SU-DHL-6 (cell line): ENCODE data around the gene ZMIZ1.

ENCODE experiments used
- H2AFZ ChIP-seq: fragments of 200-600 bp; sonication (generic); 2 replicates; pipeline ENCODE4 v1.6.1; 2014; ENCODE audit warnings: low read depth, mild to moderate bottlenecking, moderate library complexity, mixed read lengths, antibody characterized with exemption, low read length; ENCODE audit not compliant: severe bottlenecking
- H3F3A ChIP-seq: fragments of 200-600 bp; shearing (Covaris generic); 2 replicates; pipeline ENCODE4 v1.6.0; 2016; ENCODE audit warnings: antibody characterized with exemption, mild to moderate bottlenecking; ENCODE audit not compliant: insufficient read depth
- H3K27ac ChIP-seq: fragments of 200-600 bp; sonication (generic); 2 replicates; pipeline ENCODE4 v1.5.1; 2016; ENCODE audit warnings: low read depth, mild to moderate bottlenecking, low read length, moderate library complexity, mixed read lengths
- H3K27me3 ChIP-seq: fragments of 200-600 bp; sonication (generic), shearing (Covaris generic); 2 replicates; pipeline ENCODE4 v1.6.0; 2014; ENCODE audit warnings: mild to moderate bottlenecking, low read length
- H3K36me3 ChIP-seq: fragments of 200-600 bp; sonication (generic); 2 replicates; pipeline ENCODE4 v1.6.1; 2014; ENCODE audit warnings: mild to moderate bottlenecking, low read length, mixed read lengths
- H3K4me2 ChIP-seq: fragments of 300-600, 200-600 bp; shearing (Covaris generic), sonication (generic); 2 replicates; pipeline ENCODE4 v1.6.0; 2014; ENCODE audit warnings: low read length, low read depth, mild to moderate bottlenecking; ENCODE audit not compliant: poor library complexity, severe bottlenecking
- H3K4me3 ChIP-seq: fragments of 200-600 bp; sonication (generic); 2 replicates; pipeline ENCODE4 v1.5.1; 2014; ENCODE audit warnings: antibody characterized with exemption, low read length, mild to moderate bottlenecking, mixed read lengths; ENCODE audit not compliant: insufficient read depth, poor library complexity, severe bottlenecking
- H3K79me2 ChIP-seq: fragments of 200-600 bp; sonication (generic); 2 replicates; pipeline ENCODE4 v1.6.1; 2014; ENCODE audit warnings: mild to moderate bottlenecking, low read length, moderate library complexity; ENCODE audit not compliant: insufficient read depth
- H3K9ac ChIP-seq: fragments of 200-600 bp; sonication (generic); 2 replicates; pipeline ENCODE4 v1.7.0; 2014; ENCODE audit warnings: mild to moderate bottlenecking, low read length
- H3K9me2 ChIP-seq: fragments of 200-600 bp; sonication (generic); replicated peaks from 2 replicates; pipeline ENCODE4 v1.6.1; 2014; ENCODE audit warnings: low read length; ENCODE audit not compliant: insufficient read depth
- H3K9me3 ChIP-seq: fragments of 200-600 bp; sonication (generic); 2 replicates; pipeline ENCODE4 v1.6.1; 2014; ENCODE audit warnings: low read length, mixed read lengths; ENCODE audit not compliant: insufficient read depth
- H4K20me1 ChIP-seq: fragments of 200-600 bp; sonication (generic); 2 replicates; pipeline ENCODE4 v1.6.1; 2014; ENCODE audit warnings: low read depth, mild to moderate bottlenecking, antibody characterized with exemption, low read length, moderate library complexity, mixed read lengths
- EZH2phosphoT487 ChIP-seq: fragments of 200-600 bp; sonication (generic), shearing (Covaris generic); conservative IDR thresholded peaks from 2 replicates; pipeline ENCODE4 v1.6.1; 2018; ENCODE audit warnings: mild to moderate bottlenecking, antibody characterized with exemption, low read length, moderate library complexity, mixed read lengths
- TF ChIP-seq, protein P1 (sequence below): fragments of 200-600 bp; sonication (generic); IDR thresholded peaks from one replicate; pipeline ENCODE4 v1.5.1; 2017; ENCODE audit warnings: antibody characterized with exemption, mild to moderate bottlenecking, low read length, moderate library complexity; ENCODE audit not compliant: insufficient read depth, poor library complexity, severe bottlenecking

The ZMIZ1 gene

DNA sequence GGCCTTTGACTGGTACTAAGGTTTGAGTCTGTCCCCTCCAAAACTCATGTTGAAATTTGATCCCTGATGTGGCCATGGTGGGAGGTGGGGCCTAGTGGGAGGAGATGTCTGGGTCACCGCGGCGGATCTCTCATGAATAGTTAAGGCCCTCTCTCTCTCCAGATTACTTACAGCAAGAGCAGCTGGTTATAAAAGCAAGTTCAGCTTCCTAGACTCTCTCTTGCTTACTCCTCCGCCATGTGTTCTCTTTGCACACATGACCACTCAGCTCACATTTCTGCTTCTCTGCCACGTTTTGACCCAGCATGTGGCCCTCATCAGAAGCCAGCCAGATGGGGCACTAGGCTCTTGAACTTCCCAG, 29.9 kb upstream of the ZMIZ1 start:
- no peaks in the 10 kb centered on the region for H4K20me1 ChIP-seq
- no peaks in the 10 kb centered on the region for H3K79me2 ChIP-seq
- no peak overlapping the region for H3K4me2 ChIP-seq
- TF ChIP-seq, protein P1, sequence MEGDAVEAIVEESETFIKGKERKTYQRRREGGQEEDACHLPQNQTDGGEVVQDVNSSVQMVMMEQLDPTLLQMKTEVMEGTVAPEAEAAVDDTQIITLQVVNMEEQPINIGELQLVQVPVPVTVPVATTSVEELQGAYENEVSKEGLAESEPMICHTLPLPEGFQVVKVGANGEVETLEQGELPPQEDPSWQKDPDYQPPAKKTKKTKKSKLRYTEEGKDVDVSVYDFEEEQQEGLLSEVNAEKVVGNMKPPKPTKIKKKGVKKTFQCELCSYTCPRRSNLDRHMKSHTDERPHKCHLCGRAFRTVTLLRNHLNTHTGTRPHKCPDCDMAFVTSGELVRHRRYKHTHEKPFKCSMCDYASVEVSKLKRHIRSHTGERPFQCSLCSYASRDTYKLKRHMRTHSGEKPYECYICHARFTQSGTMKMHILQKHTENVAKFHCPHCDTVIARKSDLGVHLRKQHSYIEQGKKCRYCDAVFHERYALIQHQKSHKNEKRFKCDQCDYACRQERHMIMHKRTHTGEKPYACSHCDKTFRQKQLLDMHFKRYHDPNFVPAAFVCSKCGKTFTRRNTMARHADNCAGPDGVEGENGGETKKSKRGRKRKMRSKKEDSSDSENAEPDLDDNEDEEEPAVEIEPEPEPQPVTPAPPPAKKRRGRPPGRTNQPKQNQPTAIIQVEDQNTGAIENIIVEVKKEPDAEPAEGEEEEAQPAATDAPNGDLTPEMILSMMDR, result no peak
- TF ChIP-seq EZH2phosphoT487, result no peak
- no peak overlapping the region for H2AFZ ChIP-seq
- no peaks in the 10 kb centered on the region for H3K27me3 ChIP-seq
- no peak overlapping the region for H3K4me3 ChIP-seq
- no peaks in the 10 kb centered on the region for H3K9me3 ChIP-seq
- no peaks in the 10 kb centered on the region for H3K9me2 ChIP-seq
- no peak overlapping the region for H3K27ac ChIP-seq
- H3K9ac ChIP-seq, result no peak overlapping the region
- H3F3A ChIP-seq, result no peaks in the 10 kb centered on the region
- no peaks in the 10 kb centered on the region for H3K36me3 ChIP-seq

DNA sequence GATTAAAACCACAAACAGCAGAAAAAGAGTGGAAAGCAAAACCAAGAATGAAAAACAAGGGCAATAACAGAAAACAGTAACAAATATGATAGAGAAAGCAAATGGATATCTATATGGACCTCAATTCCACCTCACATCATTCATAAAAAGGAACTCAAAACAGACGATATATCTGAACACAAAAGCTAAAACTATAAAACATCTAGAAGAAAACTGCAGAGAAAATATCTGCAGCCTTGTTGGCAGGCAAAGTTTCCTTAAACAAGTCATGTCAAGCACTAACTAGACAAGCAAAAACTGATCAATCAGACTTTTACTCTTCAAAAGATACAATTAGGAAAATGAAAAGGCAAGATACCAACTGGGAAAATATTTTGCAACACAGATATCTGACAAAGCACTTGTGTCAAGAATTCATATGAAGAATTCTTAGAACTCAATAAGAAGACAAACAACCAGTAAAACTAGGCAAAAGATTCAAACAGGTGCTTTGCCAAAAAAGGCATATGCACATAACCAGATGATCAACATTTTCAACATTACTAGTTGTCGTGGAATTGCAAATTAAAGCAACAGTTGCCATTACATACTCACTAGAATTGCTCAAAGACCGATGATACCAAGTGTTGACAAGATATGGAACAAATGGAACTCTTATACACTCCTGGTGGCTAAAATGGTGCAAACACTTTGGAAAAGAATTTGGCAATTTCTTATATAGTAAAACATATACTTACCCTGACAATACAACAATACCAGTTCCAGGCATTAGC, 25.9 kb upstream of the ZMIZ1 start:
- Histone ChIP-seq H2AFZ (no peak overlapping the region), H3K4me2 (no peak overlapping the region), H3K9ac (no peak overlapping the region), H3K27me3 (no peaks in the 10 kb centered on the region), H3K9me2 (no peaks in the 10 kb centered on the region), H3K9me3 (no peaks in the 10 kb centered on the region), H4K20me1 (no peaks in the 10 kb centered on the region), H3K79me2 (no peaks in the 10 kb centered on the region), H3K27ac (no peak overlapping the region), H3K36me3 (no peaks in the 10 kb centered on the region), H3K4me3 (no peak overlapping the region), H3F3A (no peaks in the 10 kb centered on the region)
- TF ChIP-seq, protein P1, result no peak
- no peak for TF ChIP-seq EZH2phosphoT487

DNA sequence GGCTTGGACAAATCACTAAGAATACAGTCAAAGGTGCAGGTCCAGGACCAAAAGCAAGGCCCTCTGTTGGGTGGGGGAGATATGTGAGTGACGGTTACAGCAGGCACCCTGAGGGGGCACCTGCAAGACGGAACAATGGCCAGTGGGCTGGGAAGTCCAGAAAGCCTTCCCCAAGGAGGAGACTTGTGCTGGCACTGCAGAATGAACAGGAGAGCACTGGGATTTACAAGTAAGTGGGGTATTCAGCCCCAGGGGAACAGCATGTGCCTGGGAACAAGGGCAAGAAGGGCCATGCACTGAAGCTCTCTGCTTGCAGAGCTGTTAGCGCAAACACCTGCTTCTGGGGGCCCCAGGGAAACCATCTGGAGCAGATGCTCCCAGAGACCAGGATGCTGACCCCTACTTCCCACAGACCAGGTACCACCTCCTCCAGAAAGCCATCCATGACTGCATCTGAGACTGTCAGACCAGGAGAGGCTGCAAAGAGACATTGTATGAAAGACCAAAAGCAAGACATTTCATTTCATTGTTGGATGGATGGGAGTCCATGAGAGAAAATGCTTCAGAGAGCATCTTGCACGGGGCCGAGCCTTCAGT, 24.6 kb upstream of the ZMIZ1 start:
- Histone ChIP-seq H3K27ac (no peak overlapping the region), H3K4me3 (no peak overlapping the region), H3K9me2 (no peaks in the 10 kb centered on the region), H3K36me3 (no peaks in the 10 kb centered on the region), H3K9me3 (no peaks in the 10 kb centered on the region), H3K27me3 (no peaks in the 10 kb centered on the region), H3K9ac (no peak overlapping the region), H3K4me2 (no peak overlapping the region), H3F3A (no peaks in the 10 kb centered on the region), H2AFZ (no peak overlapping the region), H3K79me2 (no peaks in the 10 kb centered on the region), H4K20me1 (no peaks in the 10 kb centered on the region)
- TF ChIP-seq, protein P1, result no peak
- no peak for TF ChIP-seq EZH2phosphoT487
